ENCODE data around the gene CDC14B.

CDC14B gene

GRCh38 chr9:96494215-96494800 is 125.3 kb downstream of the CDC14B start:
- no peak for TF ChIP-seq CTCF (IDR thresholded peaks at IDR 0.05; ENCODE audit: low read depth, low read length, missing control alignments)
- in situ Hi-C loops (cut with HindIII; ENCODE audit: low sequenced_read_pairs): no loop called here
- no peak overlapping the region for H3K4me3 ChIP-seq (ENCODE audit: low read depth, low read length)
- no peak for DNase-seq (ENCODE audit: low read depth)

- TF ChIP-seq CTCF (IDR thresholded peaks at IDR 0.05; ENCODE audit: low read depth, low read length, missing control alignments): no peak
- no peak for DNase-seq (ENCODE audit: low read depth)
- no peak overlapping the region for H3K4me3 ChIP-seq (ENCODE audit: low read depth, low read length)
- in situ Hi-C loops (cut with HindIII; ENCODE audit: low sequenced_read_pairs): no loop called here
Observed at GRCh38 chr9:96493757-96494156, 125.9 kb downstream of the CDC14B start.

GRCh38 chr9:96492993-96493531 is 126.6 kb downstream of the CDC14B start:
- in situ Hi-C loops (cut with HindIII; ENCODE audit: low sequenced_read_pairs): no loop called here
- no peak for DNase-seq (ENCODE audit: low read depth)
- TF ChIP-seq CTCF (IDR thresholded peaks at IDR 0.05; ENCODE audit: low read depth, low read length, missing control alignments): no peak
- no peak overlapping the region for H3K4me3 ChIP-seq (ENCODE audit: low read depth, low read length)

- DNase-seq (ENCODE audit: low read depth): no peak
- in situ Hi-C loops (cut with HindIII; ENCODE audit: low sequenced_read_pairs): no loop called here
- TF ChIP-seq CTCF (IDR thresholded peaks at IDR 0.05; ENCODE audit: low read depth, low read length, missing control alignments): no peak
- no peak overlapping the region for H3K4me3 ChIP-seq (ENCODE audit: low read depth, low read length)
Observed at GRCh38 chr9:96491880-96492525, 127.6 kb downstream of the CDC14B start.

GRCh38 chr9:96491079-96491879 is 128.4 kb downstream of the CDC14B start:
- no peak for TF ChIP-seq CTCF (IDR thresholded peaks at IDR 0.05; ENCODE audit: low read depth, low read length, missing control alignments)
- H3K4me3 ChIP-seq (ENCODE audit: low read depth, low read length): no peak overlapping the region
- DNase-seq (ENCODE audit: low read depth): no peak
- in situ Hi-C loops (cut with HindIII; ENCODE audit: low sequenced_read_pairs): no loop called here

- TF ChIP-seq CTCF (IDR thresholded peaks at IDR 0.05; ENCODE audit: low read depth, low read length, missing control alignments): no peak
- no peak overlapping the region for H3K4me3 ChIP-seq (ENCODE audit: low read depth, low read length)
- in situ Hi-C loops (cut with HindIII; ENCODE audit: low sequenced_read_pairs): no loop called here
- no peak for DNase-seq (ENCODE audit: low read depth)
Observed at GRCh38 chr9:96490534-96491078, 129.0 kb downstream of the CDC14B start.
